GM19239 (cell line): ENCODE results near the gene UTF1.
"Not testable (repeated sequence)": the region's sequence is repeated elsewhere in the genome, so short reads cannot be mapped to it uniquely, and the experiment has no call there.

ENCODE experiments used
- DNase-seq: peaks from one replicate; pipeline ENCODE4 v3.0.0; 2011; ENCODE audit warnings: low spot score; ENCODE audit not compliant: insufficient read length
- FAIRE-seq: peaks from 2 replicates; lab custom pipeline; 2011; peaks lifted over from hg19 to GRCh38; lab: Jason Lieb, UNC

The UTF1 gene

GRCh38 chr10:133224756-133225372 lies 5.2 kb upstream of the UTF1 start:
- no peak for DNase-seq
- FAIRE-seq = no peak

GRCh38 chr10:133225707-133226191 lies 4.3 kb upstream of the UTF1 start:
- DNase-seq (no peak), FAIRE-seq (no peak)

- no peak for FAIRE-seq
- no peak for DNase-seq
These were observed 3.7 kb upstream of the UTF1 start for GRCh38 chr10:133226251-133226808.

- FAIRE-seq (no peak), DNase-seq (no peak)
These were observed 2.8 kb upstream of the UTF1 start for GRCh38 chr10:133227256-133227655.

- FAIRE-seq = no peak
These were observed 563 bp upstream of the UTF1 start for GRCh38 chr10:133229265-133230043.

GRCh38 chr10:133230387-133231195 lies 574 bp downstream of the UTF1 start:
- no peak for FAIRE-seq
- no peak for DNase-seq

More at GRCh38 chr10:133229265-133230043, 563 bp upstream of the UTF1 start:
- no peak for DNase-seq

- DNase-seq (no peak), FAIRE-seq (no peak)
These were observed 1.4 kb downstream of the UTF1 start for GRCh38 chr10:133231244-133231945.

GRCh38 chr10:133231946-133232574 lies 2.0 kb downstream of the UTF1 start:
- DNase-seq = no peak

GRCh38 chr10:133234796-133235195 lies 4.8 kb downstream of the UTF1 start:
- peak; percentile 39 for FAIRE-seq
- not testable (repeated sequence) for DNase-seq

More at GRCh38 chr10:133231946-133232574, 2.0 kb downstream of the UTF1 start:
- no peak for FAIRE-seq

GRCh38 chr10:133235265-133235855 lies 5.3 kb downstream of the UTF1 start:
- DNase-seq (no peak), FAIRE-seq (no peak)

- DNase-seq = no peak
- FAIRE-seq = no peak
These were observed 5.9 kb downstream of the UTF1 start for GRCh38 chr10:133235932-133236331.

- no peak for FAIRE-seq
- no peak for DNase-seq
These were observed 6.6 kb downstream of the UTF1 start for GRCh38 chr10:133236401-133237240.

- DNase-seq (no peak), FAIRE-seq (no peak)
These were observed 7.2 kb downstream of the UTF1 start for GRCh38 chr10:133237241-133237587.

- DNase-seq (no peak), FAIRE-seq (no peak)
These were observed 7.8 kb downstream of the UTF1 start, which contains the start of gene VENTX for GRCh38 chr10:133237588-133238465. Gene VENTX, plus strand, starts transcription at chr10:133237855. Its CDS starts 60 bp downstream, at chr10:133237915.

GRCh38 chr10:133238466-133238804 lies 8.4 kb downstream of the UTF1 start:
- DNase-seq (no peak), FAIRE-seq (no peak)

- DNase-seq (no peak), FAIRE-seq (no peak)
These were observed 10.0 kb downstream of the UTF1 start for GRCh38 chr10:133239990-133240389.

- DNase-seq (peak; percentile 66), FAIRE-seq (peak; percentile 85)
These were observed 11.6 kb downstream of the UTF1 start for GRCh38 chr10:133241501-133242205.
